OCI-LY7 (cell line): Measurements from ENCODE around the gene MT3.

Experiments used
- CTCF ChIP-seq: fragments of 200-600 bp; sonication (generic); conservative IDR thresholded peaks from 2 replicates; pipeline ENCODE4 v1.5.1; 2014; ENCODE audit warnings: mild to moderate bottlenecking, antibody characterized with exemption, low read length, moderate library complexity, mixed read lengths
- EZH2phosphoT487 ChIP-seq: fragments of 200-600 bp; sonication (generic); IDR thresholded peaks from 2 replicates; pipeline ENCODE4 v1.6.1; 2018; ENCODE audit warnings: low read depth, borderline replicate concordance, mild to moderate bottlenecking, mixed run types, antibody characterized with exemption, low read length, moderate library complexity, mixed read lengths

- TF ChIP-seq CTCF = no peak
- no peak for TF ChIP-seq EZH2phosphoT487
Observed at GRCh38 chr16:56613706-56614105, 24.4 kb downstream of the MT3 start.
